Right forelimb (tissue), 1 donor: ENCODE data around the gene KCNJ15.

Experiments
- DNase-seq: peaks from one replicate; pipeline ENCODE4 v3.0.0-alpha.2; 2018

The KCNJ15 gene

GRCh38 chr21:38268864-38269575 is 12.2 kb downstream of the KCNJ15 start:
- DNase-seq: no peak

GRCh38 chr21:38269576-38269936 is 12.8 kb downstream of the KCNJ15 start:
- no peak for DNase-seq

GRCh38 chr21:38272215-38272614 is 15.4 kb downstream of the KCNJ15 start:
- DNase-seq: no peak

- DNase-seq: no peak
Observed at GRCh38 chr21:38273745-38274542, 17.2 kb downstream of the KCNJ15 start.

- DNase-seq: no peak
Observed at GRCh38 chr21:38277501-38278131, 20.8 kb downstream of the KCNJ15 start.

- no peak for DNase-seq
Observed at GRCh38 chr21:38280454-38280853, 23.7 kb downstream of the KCNJ15 start.

- DNase-seq: no peak
Observed at GRCh38 chr21:38280867-38281266, 24.1 kb downstream of the KCNJ15 start.

- no peak for DNase-seq
Observed at GRCh38 chr21:38282921-38283320, 26.1 kb downstream of the KCNJ15 start.

GRCh38 chr21:38284216-38284615 is 27.4 kb downstream of the KCNJ15 start:
- DNase-seq: no peak

- DNase-seq: no peak
Observed at GRCh38 chr21:38286739-38287471, 30.1 kb downstream of the KCNJ15 start.

GRCh38 chr21:38287476-38287875 is 30.7 kb downstream of the KCNJ15 start:
- no peak for DNase-seq

GRCh38 chr21:38289705-38290485 is 33.1 kb downstream of the KCNJ15 start:
- no peak for DNase-seq

GRCh38 chr21:38290809-38291208 is 34.0 kb downstream of the KCNJ15 start:
- no peak for DNase-seq

GRCh38 chr21:38291874-38292273 is 35.1 kb downstream of the KCNJ15 start:
- no peak for DNase-seq

- DNase-seq: no peak
Observed at GRCh38 chr21:38293113-38293512, 36.3 kb downstream of the KCNJ15 start.

GRCh38 chr21:38293765-38294164 is 37.0 kb downstream of the KCNJ15 start:
- no peak for DNase-seq

GRCh38 chr21:38294609-38295008 is 37.8 kb downstream of the KCNJ15 start:
- no peak for DNase-seq

- no peak for DNase-seq
Observed at GRCh38 chr21:38295997-38296764, 39.4 kb downstream of the KCNJ15 start.

- DNase-seq: no peak
Observed at GRCh38 chr21:38297194-38297631, 40.4 kb downstream of the KCNJ15 start.

- DNase-seq: no peak
Observed at GRCh38 chr21:38297871-38298270, 41.1 kb downstream of the KCNJ15 start.

- DNase-seq: no peak
Observed at GRCh38 chr21:38298832-38299231, 42.0 kb downstream of the KCNJ15 start.

- DNase-seq: no peak
Observed at GRCh38 chr21:38299671-38300070, 42.9 kb downstream of the KCNJ15 start.
